Upper lobe of left lung (tissue), 4 donors: ENCODE measurements around the gene SENP7.

Experiments used
- POLR2A ChIP-seq, 4 donors: fragments of 450-650 bp; IDR thresholded peaks; one replicate each; pipeline ENCODE4 v1.5.1; 2016 to 2017; ENCODE audit warnings: antibody characterized with exemption in 4 of 4, mild to moderate bottlenecking in 2 of 4
- TF ChIP-seq, protein P1 (sequence below), 6 experiments: fragments of 450-650 bp in 4 of 6; fragments of 200-600 bp in 2 of 6; sonication (generic) in 2 of 6; IDR thresholded peaks; one replicate each; pipeline ENCODE4 v1.5.1; 2016 to 2019; ENCODE audit warnings: antibody characterized with exemption in 6 of 6

DNA sequence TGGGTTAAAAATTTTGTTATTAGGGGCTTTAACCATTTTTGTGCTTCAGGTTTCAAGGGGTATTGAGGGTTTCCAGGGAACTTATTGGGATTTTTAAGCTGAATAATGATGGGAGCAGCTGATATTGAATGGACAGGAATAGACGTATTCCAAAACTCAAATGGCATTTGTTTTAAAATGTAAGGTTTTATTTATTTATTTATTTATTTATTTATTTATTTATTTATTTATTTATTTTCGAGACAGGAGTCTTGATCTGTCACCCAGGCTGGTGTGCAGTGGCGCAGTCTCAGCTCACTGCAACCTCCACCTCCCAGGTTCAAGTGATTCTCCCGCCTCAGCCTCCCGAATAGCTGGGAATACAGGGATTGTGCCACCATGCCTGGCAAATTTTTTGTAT lies 22.2 kb upstream of the SENP7 start:
- no peak for TF ChIP-seq POLR2A (IDR thresholded peaks at IDR 0.05)
- TF ChIP-seq, protein P1, sequence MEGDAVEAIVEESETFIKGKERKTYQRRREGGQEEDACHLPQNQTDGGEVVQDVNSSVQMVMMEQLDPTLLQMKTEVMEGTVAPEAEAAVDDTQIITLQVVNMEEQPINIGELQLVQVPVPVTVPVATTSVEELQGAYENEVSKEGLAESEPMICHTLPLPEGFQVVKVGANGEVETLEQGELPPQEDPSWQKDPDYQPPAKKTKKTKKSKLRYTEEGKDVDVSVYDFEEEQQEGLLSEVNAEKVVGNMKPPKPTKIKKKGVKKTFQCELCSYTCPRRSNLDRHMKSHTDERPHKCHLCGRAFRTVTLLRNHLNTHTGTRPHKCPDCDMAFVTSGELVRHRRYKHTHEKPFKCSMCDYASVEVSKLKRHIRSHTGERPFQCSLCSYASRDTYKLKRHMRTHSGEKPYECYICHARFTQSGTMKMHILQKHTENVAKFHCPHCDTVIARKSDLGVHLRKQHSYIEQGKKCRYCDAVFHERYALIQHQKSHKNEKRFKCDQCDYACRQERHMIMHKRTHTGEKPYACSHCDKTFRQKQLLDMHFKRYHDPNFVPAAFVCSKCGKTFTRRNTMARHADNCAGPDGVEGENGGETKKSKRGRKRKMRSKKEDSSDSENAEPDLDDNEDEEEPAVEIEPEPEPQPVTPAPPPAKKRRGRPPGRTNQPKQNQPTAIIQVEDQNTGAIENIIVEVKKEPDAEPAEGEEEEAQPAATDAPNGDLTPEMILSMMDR (IDR thresholded peaks at IDR 0.05): no peak
